ENCODE data around the gene DPY19L1. TPM values are rescaled to one million over a fixed set of nuclear protein-coding genes. Genes with fewer than 3 reads are reported as not detected.

Gene DPY19L1
- total and polyA plus RNA-seq, 2 donors (not counting 3 experiments of a cell fraction or from before 2014, with no cell fraction given): 30.9 to 53.1 TPM

- H4K20me1 ChIP-seq (replicated peaks; ENCODE audit: control insufficient read depth, extremely low read depth, insufficient read depth, low read length): no peaks in the 10 kb centered on the region
- no peak overlapping the region for H3K4me2 ChIP-seq (ENCODE audit: insufficient read depth, low read length)
- H3K4me1 ChIP-seq (ENCODE audit: control insufficient read depth, extremely low read depth, insufficient read depth, low read length): no peaks in the 10 kb centered on the region
- no peaks in the 10 kb centered on the region for H3K36me3 ChIP-seq (ENCODE audit: control insufficient read depth in 2 of 2, extremely low read depth in 1 of 2, insufficient read depth in 2 of 2, low read length in 2 of 2)
- H3K27me3 ChIP-seq (ENCODE audit: control insufficient read depth in 2 of 2, insufficient read depth in 2 of 2, low read length in 2 of 2): peaks cover 0 to 2% of the 10 kb centered on the region in 2 experiments
- no peak overlapping the region for H3K4me3 ChIP-seq (replicated peaks in 1 of 3; ENCODE audit: insufficient read depth in 1 of 3, low read depth in 1 of 3, low read length in 3 of 3)
- no peaks in the 10 kb centered on the region for H3K9me3 ChIP-seq (replicated peaks; ENCODE audit: control insufficient read depth, insufficient read depth, low read length)
- no peak for FAIRE-seq
- CTCF ChIA-PET: interaction anchor here (0.7 to 1.3 kb wide), 3 partner anchors 27 to 110 kb away, joined by 3 to 4 read pairs (median 3); no protein-coding TSS in a partner anchor
- dilution Hi-C loops (cut with MboI; ENCODE audit: extremely low pct_ligation_motif_present, low sequenced_read_pairs) (no loop called here), intact Hi-C loops (cut with micrococcal nuclease) (no loop called here)
- POLR2A ChIA-PET: no interaction called here
- no peak overlapping the region for H3K27ac ChIP-seq (ENCODE audit: insufficient read depth, low read depth, low read length)
- no peak overlapping the region for H3K9ac ChIP-seq (replicated peaks; ENCODE audit: extremely low read depth, insufficient read depth, low read length)
- no TSS peak for BruUV-seq (replicated peaks)
- H3K9me1 ChIP-seq (replicated peaks; ENCODE audit: control insufficient read depth, extremely low read depth, insufficient read depth, low read length): no peaks in the 10 kb centered on the region
- TF ChIP-seq CTCF (IDR thresholded peaks at IDR 0.05; ENCODE audit: extremely low read depth in 1 of 2, insufficient read depth in 1 of 2, low read depth in 1 of 2, low read length in 2 of 2) (peak; percentile 22 to 29), POLR2AphosphoS5 (IDR thresholded peaks at IDR 0.05; ENCODE audit: insufficient read depth, low read depth, low read length) (no peak)
- no peak overlapping the region for H2AFZ ChIP-seq (ENCODE audit: low read depth, low read length)
- peak; percentile 5 for DNase-seq (ENCODE audit: low read depth, low spot score)
- no peaks in the 10 kb centered on the region for H3K79me2 ChIP-seq (ENCODE audit: control insufficient read depth, insufficient read depth, low read length)
Observed at GRCh38 chr7:34900891-34901513, 136.3 kb downstream of the DPY19L1 start.

GRCh38 chr7:34895202-34895601 is 142.1 kb downstream of the DPY19L1 start:
- no peak overlapping the region for H3K9ac ChIP-seq (replicated peaks; ENCODE audit: extremely low read depth, insufficient read depth, low read length)
- H3K9me3 ChIP-seq (replicated peaks; ENCODE audit: control insufficient read depth, insufficient read depth, low read length): no peaks in the 10 kb centered on the region
- no peak overlapping the region for H3K4me3 ChIP-seq (replicated peaks in 1 of 3; ENCODE audit: insufficient read depth in 1 of 3, low read depth in 1 of 3, low read length in 3 of 3)
- no peak overlapping the region for H2AFZ ChIP-seq (ENCODE audit: low read depth, low read length)
- no TSS peak for BruUV-seq (replicated peaks)
- POLR2A ChIA-PET: no interaction called here
- no peaks in the 10 kb centered on the region for H3K27me3 ChIP-seq (ENCODE audit: control insufficient read depth in 2 of 2, insufficient read depth in 2 of 2, low read length in 2 of 2)
- intact Hi-C loops (cut with micrococcal nuclease) (no loop called here), dilution Hi-C loops (cut with MboI; ENCODE audit: extremely low pct_ligation_motif_present, low sequenced_read_pairs) (no loop called here)
- no peaks in the 10 kb centered on the region for H3K4me1 ChIP-seq (ENCODE audit: control insufficient read depth, extremely low read depth, insufficient read depth, low read length)
- no peaks in the 10 kb centered on the region for H3K9me1 ChIP-seq (replicated peaks; ENCODE audit: control insufficient read depth, extremely low read depth, insufficient read depth, low read length)
- no peaks in the 10 kb centered on the region for H4K20me1 ChIP-seq (replicated peaks; ENCODE audit: control insufficient read depth, extremely low read depth, insufficient read depth, low read length)
- no peak overlapping the region for H3K27ac ChIP-seq (ENCODE audit: insufficient read depth, low read depth, low read length)
- CTCF ChIA-PET: no interaction called here
- TF ChIP-seq CTCF (IDR thresholded peaks at IDR 0.05; ENCODE audit: extremely low read depth in 1 of 2, insufficient read depth in 1 of 2, low read depth in 1 of 2, low read length in 2 of 2) (no peak), GATA2 (IDR thresholded peaks at IDR 0.05; ENCODE audit: insufficient read depth, insufficient read length, low read depth, low read length) (no peak), MAX (IDR thresholded peaks at IDR 0.05; ENCODE audit: insufficient read depth, insufficient read length) (no peak), POLR2AphosphoS5 (IDR thresholded peaks at IDR 0.05; ENCODE audit: insufficient read depth, low read depth, low read length) (no peak), JUN (IDR thresholded peaks at IDR 0.05; ENCODE audit: borderline replicate concordance, insufficient read depth, insufficient read length, low read depth) (no peak), MYC (IDR thresholded peaks at IDR 0.05; ENCODE audit: low read depth, low read length) (no peak), POLR2A (IDR thresholded peaks at IDR 0.05; ENCODE audit: low read depth, low read length) (no peak), FOS (IDR thresholded peaks at IDR 0.05; ENCODE audit: borderline replicate concordance, insufficient read depth, low read length) (no peak), EZH2 (IDR thresholded peaks at IDR 0.05; ENCODE audit: borderline replicate concordance, low read depth, low read length, severe bottlenecking) (no peak)
- FAIRE-seq (no peak), DNase-seq (ENCODE audit: low read depth, low spot score) (no peak)
- H3K36me3 ChIP-seq (ENCODE audit: control insufficient read depth in 2 of 2, extremely low read depth in 1 of 2, insufficient read depth in 2 of 2, low read length in 2 of 2): no peaks in the 10 kb centered on the region
- H3K4me2 ChIP-seq (ENCODE audit: insufficient read depth, low read length): no peak overlapping the region
- H3K79me2 ChIP-seq (ENCODE audit: control insufficient read depth, insufficient read depth, low read length): no peaks in the 10 kb centered on the region
